Liver (tissue), 9 donors: ENCODE data around the gene GAL3ST3. TPM values are rescaled to one million over a fixed set of nuclear protein-coding genes. Genes with fewer than 3 reads are reported as not detected.

ENCODE experiments used
- DNase-seq: peaks from one replicate; pipeline ENCODE4 v3.0.0-alpha.2; 2017; ENCODE audit warnings: low spot score
- H3K27ac ChIP-seq, 2 donors: one replicate each; pipeline ENCODE4 v1.7.0; 2013; ENCODE audit warnings: inconsistent platforms in 2 of 2, low read length in 2 of 2, control low read depth in 1 of 2, low read depth in 1 of 2, mild to moderate bottlenecking in 1 of 2
- H3K27me3 ChIP-seq, 4 donors: one replicate each; pipeline versions ENCODE4 v1.6.1 to v1.7.0; 2013; ENCODE audit warnings: low read length in 3 of 4, inconsistent platforms in 1 of 4, mild to moderate bottlenecking in 1 of 4, moderate library complexity in 1 of 4; ENCODE audit not compliant: control insufficient read depth in 4 of 4, insufficient read depth in 4 of 4
- H3K36me3 ChIP-seq, 4 donors: one replicate each; pipeline versions ENCODE4 v1.6.1 to v1.7.0; 2013; ENCODE audit warnings: low read length in 3 of 4, mild to moderate bottlenecking in 3 of 4, low read depth in 1 of 4, moderate library complexity in 1 of 4; ENCODE audit not compliant: control insufficient read depth in 4 of 4, insufficient read depth in 3 of 4
- H3K4me1 ChIP-seq, 4 donors: one replicate each; pipeline versions ENCODE4 v1.6.1 to v1.7.0; 2013; ENCODE audit warnings: low read length in 3 of 4, mild to moderate bottlenecking in 3 of 4, moderate library complexity in 1 of 4; ENCODE audit not compliant: control insufficient read depth in 4 of 4, insufficient read depth in 4 of 4
- H3K4me3 ChIP-seq, 3 donors: one replicate each; pipeline versions ENCODE4 v1.6.1 to v1.7.0; 2013; ENCODE audit warnings: low read length in 3 of 3, control low read depth in 1 of 3, low read depth in 1 of 3, mild to moderate bottlenecking in 1 of 3
- H3K9ac ChIP-seq, 2 donors: one replicate each; pipeline ENCODE4 v1.7.0; 2013; ENCODE audit warnings: low read length in 2 of 2, mild to moderate bottlenecking in 2 of 2, moderate library complexity in 2 of 2, control low read depth in 1 of 2, low read depth in 1 of 2
- H3K9me3 ChIP-seq, 4 donors: one replicate each; pipeline versions ENCODE4 v1.6.1 to v1.7.0; 2013; ENCODE audit warnings: low read length in 3 of 4; ENCODE audit not compliant: control insufficient read depth in 4 of 4
- EGR1 ChIP-seq, 2 donors: IDR thresholded peaks; 2 replicates each; pipeline ENCODE4 v1.6.1; 2016 to 2018; ENCODE audit warnings: antibody characterized with exemption in 2 of 2, low read depth in 2 of 2
- FOXA1 ChIP-seq: IDR thresholded peaks from 2 replicates; pipeline ENCODE4 v1.6.1; 2016; ENCODE audit warnings: antibody characterized with exemption
- FOXA2 ChIP-seq: IDR thresholded peaks from 2 replicates; pipeline ENCODE4 v1.6.1; 2016; ENCODE audit warnings: antibody characterized with exemption
- GABPA ChIP-seq, 2 donors: IDR thresholded peaks in 1 of 2; conservative IDR thresholded peaks in 1 of 2; 2 replicates each; pipeline ENCODE4 v1.6.1; 2016; ENCODE audit warnings: antibody characterized with exemption in 2 of 2, mild to moderate bottlenecking in 1 of 2, moderate library complexity in 1 of 2
- HNF4A ChIP-seq, 2 donors: conservative IDR thresholded peaks; 2 replicates each; pipeline ENCODE4 v1.6.1; 2016; ENCODE audit warnings: antibody characterized with exemption in 2 of 2, mild to moderate bottlenecking in 2 of 2
- HNF4G ChIP-seq: IDR thresholded peaks from 2 replicates; pipeline ENCODE4 v1.6.1; 2016; ENCODE audit warnings: antibody characterized with exemption
- JUND ChIP-seq, 2 donors: IDR thresholded peaks; 2 replicates each; pipeline ENCODE4 v1.6.1; 2016; ENCODE audit warnings: antibody characterized with exemption in 2 of 2
- NR2F2 ChIP-seq: IDR thresholded peaks from 2 replicates; pipeline ENCODE4 v1.6.1; 2016; ENCODE audit warnings: antibody characterized with exemption
- RAD21 ChIP-seq, 2 donors: IDR thresholded peaks; 2 replicates each; pipeline ENCODE4 v1.6.1; 2016; ENCODE audit warnings: antibody characterized with exemption in 2 of 2, mild to moderate bottlenecking in 2 of 2
- RXRA ChIP-seq, 2 donors: IDR thresholded peaks; 2 replicates each; pipeline ENCODE4 v1.6.1; 2017 to 2018; ENCODE audit warnings: antibody characterized with exemption in 2 of 2, mild to moderate bottlenecking in 1 of 2
- SP1 ChIP-seq: IDR thresholded peaks from 2 replicates; pipeline ENCODE4 v1.6.1; 2018; ENCODE audit warnings: antibody characterized with exemption, mild to moderate bottlenecking
- TAF1 ChIP-seq: conservative IDR thresholded peaks from 2 replicates; pipeline ENCODE4 v1.6.1; 2016; ENCODE audit warnings: antibody characterized with exemption, mild to moderate bottlenecking
- YY1 ChIP-seq: IDR thresholded peaks from 2 replicates; pipeline ENCODE4 v1.6.1; 2016; ENCODE audit warnings: antibody characterized with exemption, mild to moderate bottlenecking
- WGBS: extraction: QIAGEN DNeasy Blood & Tissue Kit; methylation state at CpG from one replicate; pipeline ENCODE4 v1.1.7; 2013; 5-methylcytosine and 5-hydroxymethylcytosine counted together
- polyA plus RNA-seq, 2 donors: library from polyadenylated mRNA; stranded (reverse) in 1 of 2; unstranded in 1 of 2; fragments of 200-250 nt in 1 of 2; fragments of >200 nt in 1 of 2; fragmentation: Nextera tagmentation in 1 of 2; extraction: Ambion mirVana in 1 of 2; gene quantifications; one replicate each; pipeline versions ENCODE4 v1.2.1 to v1.2.3, GENCODE V29; 2013 to 2015
- total RNA-seq, 2 donors: library from RNA; depleted of rRNA; stranded (reverse); fragments of >200 nt; gene quantifications; one replicate each; pipeline ENCODE4 v1.2.3, GENCODE V29; 2014
- TF ChIP-seq, protein P1 (sequence below): IDR thresholded peaks from 2 replicates; pipeline ENCODE4 v1.6.1; 2016; ENCODE audit warnings: antibody characterized with exemption, mild to moderate bottlenecking
- TF ChIP-seq, protein P2 (sequence below): IDR thresholded peaks from 2 replicates; pipeline ENCODE4 v1.6.1; 2016; ENCODE audit warnings: antibody characterized with exemption
- TF ChIP-seq, protein P3 (sequence below): IDR thresholded peaks from 2 replicates; pipeline ENCODE4 v1.6.1; 2016; ENCODE audit warnings: antibody characterized with exemption
- TF ChIP-seq, protein P4 (sequence below): fragments of 150-350 bp; IDR thresholded peaks from 2 replicates; pipeline ENCODE4 v1.5.1; 2017; ENCODE audit warnings: improper control_type of control experiment, low read depth, low read length; ENCODE audit not compliant: missing input control
- TF ChIP-seq, protein P5 (sequence below): IDR thresholded peaks from 2 replicates; pipeline ENCODE4 v1.6.1; 2016; ENCODE audit warnings: antibody characterized with exemption
- donor health status: healthy.
- donor health status: healthy.
- donor health status: healthy.
- donor health status: healthy.
- donor health status: healthy.

The GAL3ST3 gene
- total and polyA plus RNA-seq, 4 donors, result not detected

DNA sequence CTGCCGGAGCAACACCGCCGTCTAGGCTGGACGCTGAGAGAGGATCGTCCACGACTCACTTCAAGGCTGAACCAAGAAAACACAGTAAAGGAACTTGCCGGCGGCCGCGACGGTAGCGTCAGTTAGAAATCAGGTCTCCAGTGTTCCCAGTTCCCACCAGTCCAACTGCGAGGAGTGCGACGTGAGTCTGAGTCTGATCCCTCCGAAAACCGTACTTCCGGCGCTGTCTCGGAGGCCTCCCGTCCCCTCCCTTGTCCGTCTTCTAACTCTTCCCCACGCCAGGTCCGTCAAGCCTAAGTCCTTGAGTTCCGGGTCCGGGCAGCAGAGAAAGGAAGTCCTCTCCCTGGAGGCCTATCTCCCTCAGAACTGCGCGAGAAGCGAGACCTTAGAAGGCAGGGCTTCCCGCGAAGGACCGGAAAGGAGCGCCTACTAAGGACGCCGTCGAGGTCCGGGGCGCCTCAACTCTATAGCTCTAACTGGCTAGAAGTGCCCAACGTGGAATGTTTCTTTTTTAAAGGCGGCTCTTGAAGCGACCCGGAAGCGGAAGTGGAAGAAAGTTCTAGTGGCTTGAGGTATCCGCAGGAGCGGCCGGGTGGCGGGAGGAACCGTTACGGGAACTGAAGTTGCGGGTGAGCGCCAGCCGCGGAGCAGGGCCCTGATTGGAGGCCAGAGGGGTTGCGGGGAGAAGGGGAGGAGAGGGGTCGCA is 46.9 kb downstream of the GAL3ST3 start, which contains the start of the genes BANF1 and EIF1AD:
BANF1 (plus strand) TSS at position 562 of the 706 bp plus-strand sequence. CDS start 748 bp downstream, outside the sequence.
EIF1AD (minus strand) TSS at position 216 of the 706 bp plus-strand sequence. CDS start 1,768 bp downstream, outside the sequence.
- no peaks in the 10 kb centered on the region for H3K9me3 ChIP-seq
- peak within 1 kb of the TSS; percentile 77 to 97 (median 92) for H3K4me3 ChIP-seq
- peak; percentile 94 for DNase-seq
- WGBS, result under 1% methylated on average over 55 of the region's 55 CpGs
- H3K9ac ChIP-seq, result peak within 1 kb of the TSS; percentile 51 to 75
- H3K27ac ChIP-seq, result peak within 1 kb of the TSS; percentile 88 to 97
- H3K36me3 ChIP-seq, result peaks cover 2 to 41% (median 32%) of the 10 kb centered on the region in 4 donors
- no peak for TF ChIP-seq FOXA2
- TF ChIP-seq, protein P1, sequence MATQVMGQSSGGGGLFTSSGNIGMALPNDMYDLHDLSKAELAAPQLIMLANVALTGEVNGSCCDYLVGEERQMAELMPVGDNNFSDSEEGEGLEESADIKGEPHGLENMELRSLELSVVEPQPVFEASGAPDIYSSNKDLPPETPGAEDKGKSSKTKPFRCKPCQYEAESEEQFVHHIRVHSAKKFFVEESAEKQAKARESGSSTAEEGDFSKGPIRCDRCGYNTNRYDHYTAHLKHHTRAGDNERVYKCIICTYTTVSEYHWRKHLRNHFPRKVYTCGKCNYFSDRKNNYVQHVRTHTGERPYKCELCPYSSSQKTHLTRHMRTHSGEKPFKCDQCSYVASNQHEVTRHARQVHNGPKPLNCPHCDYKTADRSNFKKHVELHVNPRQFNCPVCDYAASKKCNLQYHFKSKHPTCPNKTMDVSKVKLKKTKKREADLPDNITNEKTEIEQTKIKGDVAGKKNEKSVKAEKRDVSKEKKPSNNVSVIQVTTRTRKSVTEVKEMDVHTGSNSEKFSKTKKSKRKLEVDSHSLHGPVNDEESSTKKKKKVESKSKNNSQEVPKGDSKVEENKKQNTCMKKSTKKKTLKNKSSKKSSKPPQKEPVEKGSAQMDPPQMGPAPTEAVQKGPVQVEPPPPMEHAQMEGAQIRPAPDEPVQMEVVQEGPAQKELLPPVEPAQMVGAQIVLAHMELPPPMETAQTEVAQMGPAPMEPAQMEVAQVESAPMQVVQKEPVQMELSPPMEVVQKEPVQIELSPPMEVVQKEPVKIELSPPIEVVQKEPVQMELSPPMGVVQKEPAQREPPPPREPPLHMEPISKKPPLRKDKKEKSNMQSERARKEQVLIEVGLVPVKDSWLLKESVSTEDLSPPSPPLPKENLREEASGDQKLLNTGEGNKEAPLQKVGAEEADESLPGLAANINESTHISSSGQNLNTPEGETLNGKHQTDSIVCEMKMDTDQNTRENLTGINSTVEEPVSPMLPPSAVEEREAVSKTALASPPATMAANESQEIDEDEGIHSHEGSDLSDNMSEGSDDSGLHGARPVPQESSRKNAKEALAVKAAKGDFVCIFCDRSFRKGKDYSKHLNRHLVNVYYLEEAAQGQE, result peak; percentile 82
- peak in 1 of 2 donors; percentile 56 for TF ChIP-seq JUND (IDR thresholded peaks at IDR 0.05)
- TF ChIP-seq, protein P2, sequence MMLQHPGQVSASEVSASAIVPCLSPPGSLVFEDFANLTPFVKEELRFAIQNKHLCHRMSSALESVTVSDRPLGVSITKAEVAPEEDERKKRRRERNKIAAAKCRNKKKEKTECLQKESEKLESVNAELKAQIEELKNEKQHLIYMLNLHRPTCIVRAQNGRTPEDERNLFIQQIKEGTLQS, result peak; percentile 58
- peak in 1 of 2 donors; percentile 45 for TF ChIP-seq RAD21 (IDR thresholded peaks at IDR 0.05)
- TF ChIP-seq EGR1 (IDR thresholded peaks at IDR 0.05; ENCODE audit: low read depth in 2 of 2), result peak; percentile 50 to 72
- no peak for TF ChIP-seq FOXA1
- TF ChIP-seq GABPA (IDR thresholded peaks at IDR 0.05 in 1 of 2, conservative IDR thresholded peaks at IDR 0.05 in 1 of 2), result peak; percentile 98 to 99
- TF ChIP-seq, protein P3, sequence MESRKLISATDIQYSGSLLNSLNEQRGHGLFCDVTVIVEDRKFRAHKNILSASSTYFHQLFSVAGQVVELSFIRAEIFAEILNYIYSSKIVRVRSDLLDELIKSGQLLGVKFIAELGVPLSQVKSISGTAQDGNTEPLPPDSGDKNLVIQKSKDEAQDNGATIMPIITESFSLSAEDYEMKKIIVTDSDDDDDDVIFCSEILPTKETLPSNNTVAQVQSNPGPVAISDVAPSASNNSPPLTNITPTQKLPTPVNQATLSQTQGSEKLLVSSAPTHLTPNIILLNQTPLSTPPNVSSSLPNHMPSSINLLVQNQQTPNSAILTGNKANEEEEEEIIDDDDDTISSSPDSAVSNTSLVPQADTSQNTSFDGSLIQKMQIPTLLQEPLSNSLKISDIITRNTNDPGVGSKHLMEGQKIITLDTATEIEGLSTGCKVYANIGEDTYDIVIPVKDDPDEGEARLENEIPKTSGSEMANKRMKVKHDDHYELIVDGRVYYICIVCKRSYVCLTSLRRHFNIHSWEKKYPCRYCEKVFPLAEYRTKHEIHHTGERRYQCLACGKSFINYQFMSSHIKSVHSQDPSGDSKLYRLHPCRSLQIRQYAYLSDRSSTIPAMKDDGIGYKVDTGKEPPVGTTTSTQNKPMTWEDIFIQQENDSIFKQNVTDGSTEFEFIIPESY, result peak; percentile 98
- TF ChIP-seq YY1, result peak; percentile 93
- peak; percentile 83 for TF ChIP-seq SP1
- peak; percentile 51 to 68 for TF ChIP-seq HNF4A (conservative IDR thresholded peaks at IDR 0.05)
- TF ChIP-seq HNF4G, result peak; percentile 9
- TF ChIP-seq RXRA (IDR thresholded peaks at IDR 0.05), result peak; percentile 56 to 76
- TF ChIP-seq TAF1, result no peak
- TF ChIP-seq, protein P4, sequence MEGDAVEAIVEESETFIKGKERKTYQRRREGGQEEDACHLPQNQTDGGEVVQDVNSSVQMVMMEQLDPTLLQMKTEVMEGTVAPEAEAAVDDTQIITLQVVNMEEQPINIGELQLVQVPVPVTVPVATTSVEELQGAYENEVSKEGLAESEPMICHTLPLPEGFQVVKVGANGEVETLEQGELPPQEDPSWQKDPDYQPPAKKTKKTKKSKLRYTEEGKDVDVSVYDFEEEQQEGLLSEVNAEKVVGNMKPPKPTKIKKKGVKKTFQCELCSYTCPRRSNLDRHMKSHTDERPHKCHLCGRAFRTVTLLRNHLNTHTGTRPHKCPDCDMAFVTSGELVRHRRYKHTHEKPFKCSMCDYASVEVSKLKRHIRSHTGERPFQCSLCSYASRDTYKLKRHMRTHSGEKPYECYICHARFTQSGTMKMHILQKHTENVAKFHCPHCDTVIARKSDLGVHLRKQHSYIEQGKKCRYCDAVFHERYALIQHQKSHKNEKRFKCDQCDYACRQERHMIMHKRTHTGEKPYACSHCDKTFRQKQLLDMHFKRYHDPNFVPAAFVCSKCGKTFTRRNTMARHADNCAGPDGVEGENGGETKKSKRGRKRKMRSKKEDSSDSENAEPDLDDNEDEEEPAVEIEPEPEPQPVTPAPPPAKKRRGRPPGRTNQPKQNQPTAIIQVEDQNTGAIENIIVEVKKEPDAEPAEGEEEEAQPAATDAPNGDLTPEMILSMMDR, result no peak
- peak; percentile 88 for TF ChIP-seq NR2F2
- TF ChIP-seq, protein P5, sequence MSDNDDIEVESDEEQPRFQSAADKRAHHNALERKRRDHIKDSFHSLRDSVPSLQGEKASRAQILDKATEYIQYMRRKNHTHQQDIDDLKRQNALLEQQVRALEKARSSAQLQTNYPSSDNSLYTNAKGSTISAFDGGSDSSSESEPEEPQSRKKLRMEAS, result peak; percentile 94
- peaks cover 4 to 30% (median 21%) of the 10 kb centered on the region in 4 donors for H3K4me1 ChIP-seq
- H3K27me3 ChIP-seq, result no peaks in the 10 kb centered on the region
